HepG2 (cell line): ENCODE results near the gene GSPT1. TPM values are rescaled to one million over a fixed set of nuclear protein-coding genes. Genes with fewer than 3 reads are reported as not detected.

ENCODE experiments used
- AKAP8 ChIP-seq: sonication (generic); formaldehyde crosslinking; IDR thresholded peaks from 2 replicates; pipeline ENCODE4 v1.5.1; 2020; ENCODE audit warnings: mild to moderate bottlenecking, missing genetic modification reagents
- DDIT3 ChIP-seq: sonication (generic); formaldehyde crosslinking; IDR thresholded peaks from 2 replicates; pipeline ENCODE4 v1.4.0; 2020; ENCODE audit warnings: mild to moderate bottlenecking, missing genetic modification reagents
- DZIP1 ChIP-seq: sonication (generic); formaldehyde crosslinking; IDR thresholded peaks from 2 replicates; pipeline ENCODE4 v1.5.0; 2020; ENCODE audit warnings: mild to moderate bottlenecking, missing genetic modification reagents
- MAFF ChIP-seq: IDR thresholded peaks from 2 replicates; pipeline ENCODE4 v1.6.1; 2011; ENCODE audit warnings: low read depth, low read length, improper control_type of control experiment
- MED1 ChIP-seq: sonication (generic); formaldehyde crosslinking; IDR thresholded peaks from 2 replicates; pipeline ENCODE4 v1.4.0; 2020; ENCODE audit warnings: missing genetic modification reagents
- MEIS2 ChIP-seq: sonication (generic); formaldehyde crosslinking; IDR thresholded peaks from 2 replicates; pipeline ENCODE4 v1.9.0; 2021; ENCODE audit warnings: mild to moderate bottlenecking, missing genetic modification reagents
- ZNF280D ChIP-seq: sonication (generic); formaldehyde crosslinking; IDR thresholded peaks from 2 replicates; pipeline ENCODE4 v1.5.1; 2020; ENCODE audit warnings: mild to moderate bottlenecking, missing genetic modification reagents
- ZNF337 ChIP-seq: sonication (generic); formaldehyde crosslinking; IDR thresholded peaks from 2 replicates; pipeline ENCODE4 v1.5.1; 2020; ENCODE audit warnings: missing genetic modification reagents, low read depth, mild to moderate bottlenecking, borderline replicate concordance
- ZSCAN22 ChIP-seq: sonication (generic); formaldehyde crosslinking; IDR thresholded peaks from 2 replicates; pipeline ENCODE4 v1.4.0; 2020; ENCODE audit warnings: mild to moderate bottlenecking, missing genetic modification reagents
- polyA plus RNA-seq, 8 experiments: library from polyadenylated mRNA; depleted of rRNA in 3 of 8; stranded (reverse) in 7 of 8; unstranded in 1 of 8; fragments of >200 nt; fragmentation: Illumina TruSeq in 4 of 8; extraction: Trizol in 4 of 8; gene quantifications; 2 replicates each; pipeline versions ENCODE4 v1.2.1 to v1.2.3, GENCODE V29; 2011 to 2016; ENCODE audit warnings: low read depth in 4 of 8, missing spikeins in 1 of 8, mixed read lengths in 1 of 8; ENCODE audit not compliant: insufficient read depth in 1 of 8
- total RNA-seq, 5 experiments: library from RNA; depleted of rRNA; stranded (reverse); fragments of >200 nt; fragmentation: Illumina TruSeq; extraction: Trizol; gene quantifications; 2 replicates each; pipeline ENCODE4 v1.2.3, GENCODE V29; 2016; ENCODE audit warnings: low read depth in 1 of 5
- TF ChIP-seq, protein P1 (sequence below): sonication (generic); formaldehyde crosslinking; IDR thresholded peaks from 2 replicates; pipeline ENCODE4 v1.4.0; 2020; ENCODE audit warnings: missing genetic modification reagents, borderline replicate concordance
- TF ChIP-seq, protein P2 (sequence below): IDR thresholded peaks from 2 replicates; pipeline ENCODE4 v1.6.1; 2016; ENCODE audit warnings: low read depth
- TF ChIP-seq, protein P3 (sequence below): sonication (generic); formaldehyde crosslinking; IDR thresholded peaks from 2 replicates; pipeline ENCODE4 v1.5.0; 2020; ENCODE audit warnings: mild to moderate bottlenecking, missing genetic modification reagents, borderline replicate concordance
- TF ChIP-seq, protein P4 (sequence below): IDR thresholded peaks from 2 replicates; pipeline ENCODE4 v1.4.0; 2020; ENCODE audit warnings: mild to moderate bottlenecking, missing genetic modification reagents

GSPT1 gene
- total and polyA plus RNA-seq, 2 of the 13 experiments (the other 11 are each of a cell fraction or from before 2014, with no cell fraction given): 120 to 316 TPM

GRCh38 chr16:11915114-11915643 is 577 bp downstream of the GSPT1 start (continued):
- TF ChIP-seq DDIT3 (CRISPR knock-in tag): no peak
- TF ChIP-seq, protein P1, sequence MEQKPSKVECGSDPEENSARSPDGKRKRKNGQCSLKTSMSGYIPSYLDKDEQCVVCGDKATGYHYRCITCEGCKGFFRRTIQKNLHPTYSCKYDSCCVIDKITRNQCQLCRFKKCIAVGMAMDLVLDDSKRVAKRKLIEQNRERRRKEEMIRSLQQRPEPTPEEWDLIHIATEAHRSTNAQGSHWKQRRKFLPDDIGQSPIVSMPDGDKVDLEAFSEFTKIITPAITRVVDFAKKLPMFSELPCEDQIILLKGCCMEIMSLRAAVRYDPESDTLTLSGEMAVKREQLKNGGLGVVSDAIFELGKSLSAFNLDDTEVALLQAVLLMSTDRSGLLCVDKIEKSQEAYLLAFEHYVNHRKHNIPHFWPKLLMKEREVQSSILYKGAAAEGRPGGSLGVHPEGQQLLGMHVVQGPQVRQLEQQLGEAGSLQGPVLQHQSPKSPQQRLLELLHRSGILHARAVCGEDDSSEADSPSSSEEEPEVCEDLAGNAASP (CRISPR knock-in tag): no peak
- TF ChIP-seq, protein P2, sequence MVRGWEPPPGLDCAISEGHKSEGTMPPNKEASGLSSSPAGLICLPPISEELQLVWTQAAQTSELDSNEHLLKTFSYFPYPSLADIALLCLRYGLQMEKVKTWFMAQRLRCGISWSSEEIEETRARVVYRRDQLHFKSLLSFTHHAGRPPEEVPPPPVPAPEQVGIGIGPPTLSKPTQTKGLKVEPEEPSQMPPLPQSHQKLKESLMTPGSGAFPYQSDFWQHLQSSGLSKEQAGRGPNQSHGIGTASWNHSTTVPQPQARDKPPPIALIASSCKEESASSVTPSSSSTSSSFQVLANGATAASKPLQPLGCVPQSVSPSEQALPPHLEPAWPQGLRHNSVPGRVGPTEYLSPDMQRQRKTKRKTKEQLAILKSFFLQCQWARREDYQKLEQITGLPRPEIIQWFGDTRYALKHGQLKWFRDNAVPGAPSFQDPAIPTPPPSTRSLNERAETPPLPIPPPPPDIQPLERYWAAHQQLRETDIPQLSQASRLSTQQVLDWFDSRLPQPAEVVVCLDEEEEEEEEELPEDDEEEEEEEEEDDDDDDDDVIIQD: no peak
- no peak for TF ChIP-seq ZSCAN22 (CRISPR knock-in tag)
- TF ChIP-seq MAFF: no peak
- TF ChIP-seq ZNF337 (CRISPR knock-in tag): no peak
- TF ChIP-seq ZNF280D (CRISPR knock-in tag): no peak
- TF ChIP-seq, protein P3, sequence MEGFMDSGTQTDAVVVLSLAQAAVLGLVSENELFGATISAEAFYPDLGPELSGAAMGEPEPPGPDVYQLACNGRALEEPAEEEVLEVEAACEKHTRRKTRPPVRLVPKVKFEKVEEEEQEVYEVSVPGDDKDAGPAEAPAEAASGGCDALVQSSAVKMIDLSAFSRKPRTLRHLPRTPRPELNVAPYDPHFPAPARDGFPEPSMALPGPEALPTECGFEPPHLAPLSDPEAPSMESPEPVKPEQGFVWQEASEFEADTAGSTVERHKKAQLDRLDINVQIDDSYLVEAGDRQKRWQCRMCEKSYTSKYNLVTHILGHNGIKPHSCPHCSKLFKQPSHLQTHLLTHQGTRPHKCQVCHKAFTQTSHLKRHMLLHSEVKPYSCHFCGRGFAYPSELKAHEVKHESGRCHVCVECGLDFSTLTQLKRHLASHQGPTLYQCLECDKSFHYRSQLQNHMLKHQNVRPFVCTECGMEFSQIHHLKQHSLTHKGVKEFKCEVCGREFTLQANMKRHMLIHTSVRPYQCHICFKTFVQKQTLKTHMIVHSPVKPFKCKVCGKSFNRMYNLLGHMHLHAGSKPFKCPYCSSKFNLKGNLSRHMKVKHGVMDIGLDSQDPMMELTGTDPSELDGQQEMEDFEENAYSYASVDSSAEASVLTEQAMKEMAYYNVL: no peak
- no peak for TF ChIP-seq MED1 (CRISPR knock-in tag)
- TF ChIP-seq MEIS2 (CRISPR knock-in tag): peak; percentile 30; the same call in 1 of the 2 replicates
- TF ChIP-seq, protein P4, sequence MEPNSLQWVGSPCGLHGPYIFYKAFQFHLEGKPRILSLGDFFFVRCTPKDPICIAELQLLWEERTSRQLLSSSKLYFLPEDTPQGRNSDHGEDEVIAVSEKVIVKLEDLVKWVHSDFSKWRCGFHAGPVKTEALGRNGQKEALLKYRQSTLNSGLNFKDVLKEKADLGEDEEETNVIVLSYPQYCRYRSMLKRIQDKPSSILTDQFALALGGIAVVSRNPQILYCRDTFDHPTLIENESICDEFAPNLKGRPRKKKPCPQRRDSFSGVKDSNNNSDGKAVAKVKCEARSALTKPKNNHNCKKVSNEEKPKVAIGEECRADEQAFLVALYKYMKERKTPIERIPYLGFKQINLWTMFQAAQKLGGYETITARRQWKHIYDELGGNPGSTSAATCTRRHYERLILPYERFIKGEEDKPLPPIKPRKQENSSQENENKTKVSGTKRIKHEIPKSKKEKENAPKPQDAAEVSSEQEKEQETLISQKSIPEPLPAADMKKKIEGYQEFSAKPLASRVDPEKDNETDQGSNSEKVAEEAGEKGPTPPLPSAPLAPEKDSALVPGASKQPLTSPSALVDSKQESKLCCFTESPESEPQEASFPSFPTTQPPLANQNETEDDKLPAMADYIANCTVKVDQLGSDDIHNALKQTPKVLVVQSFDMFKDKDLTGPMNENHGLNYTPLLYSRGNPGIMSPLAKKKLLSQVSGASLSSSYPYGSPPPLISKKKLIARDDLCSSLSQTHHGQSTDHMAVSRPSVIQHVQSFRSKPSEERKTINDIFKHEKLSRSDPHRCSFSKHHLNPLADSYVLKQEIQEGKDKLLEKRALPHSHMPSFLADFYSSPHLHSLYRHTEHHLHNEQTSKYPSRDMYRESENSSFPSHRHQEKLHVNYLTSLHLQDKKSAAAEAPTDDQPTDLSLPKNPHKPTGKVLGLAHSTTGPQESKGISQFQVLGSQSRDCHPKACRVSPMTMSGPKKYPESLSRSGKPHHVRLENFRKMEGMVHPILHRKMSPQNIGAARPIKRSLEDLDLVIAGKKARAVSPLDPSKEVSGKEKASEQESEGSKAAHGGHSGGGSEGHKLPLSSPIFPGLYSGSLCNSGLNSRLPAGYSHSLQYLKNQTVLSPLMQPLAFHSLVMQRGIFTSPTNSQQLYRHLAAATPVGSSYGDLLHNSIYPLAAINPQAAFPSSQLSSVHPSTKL (CRISPR knock-in tag): no peak
- no peak for TF ChIP-seq AKAP8
- TF ChIP-seq DZIP1: peak; percentile 19; the same call in 1 of the 2 replicates
